Left ventricle myocardium inferior (tissue), 1 donor: ENCODE data around the gene ZNF607. TPM values are rescaled to one million over a fixed set of nuclear protein-coding genes. Genes with fewer than 3 reads are reported as not detected.

Experiments used
- DNase-seq: peaks from one replicate; pipeline ENCODE4 v3.0.0-alpha.2; 2020
- H3K27ac ChIP-seq: fragments of 200-600 bp; replicated peaks from 2 replicates; pipeline ENCODE4 v1.8.0; 2021
- H3K27me3 ChIP-seq: fragments of 200-600 bp; 2 replicates; pipeline ENCODE4 v1.8.0; 2021; ENCODE audit warnings: low read depth
- H3K36me3 ChIP-seq: fragments of 200-600 bp; 2 replicates; pipeline ENCODE4 v1.8.0; 2021
- H3K4me1 ChIP-seq: fragments of 200-600 bp; 2 replicates; pipeline ENCODE4 v1.8.0; 2021
- H3K4me3 ChIP-seq: fragments of 200-600 bp; 2 replicates; pipeline ENCODE4 v1.8.0; 2021; ENCODE audit warnings: mild to moderate bottlenecking, moderate library complexity
- H3K9me3 ChIP-seq: fragments of 200-600 bp; replicated peaks from 2 replicates; pipeline ENCODE4 v1.8.0; 2021
- intact Hi-C: fragments of 100-400 bp; cut with micrococcal nuclease; formaldehyde crosslinking; loops from one replicate; pipeline ENCODE4 v1.11.0; 2022
- total RNA-seq: library from RNA; stranded (reverse); fragmentation: NEBNext Ultra II Directional; extraction: Animal tissue kit (Norgen Biotek cat#: 25700); gene quantifications from one replicate; pipeline ENCODE4 v1.2.1, GENCODE V29; 2021
- TF ChIP-seq, protein P1 (sequence below): fragments of 200-600 bp; IDR thresholded peaks from 2 replicates; pipeline ENCODE4 v1.8.0; 2021; ENCODE audit warnings: antibody characterized with exemption, mild to moderate bottlenecking, borderline replicate concordance
- donor health status: DM: no; HTN: yes; CAD: no; lungs with severe emphysema.

ZNF607 gene
- total RNA-seq, 1 donor from 2014 or later = 6.6 TPM

GRCh38 chr19:37719927-37720265, 335 bp upstream of the ZNF607 start:
- TF ChIP-seq, protein P1, sequence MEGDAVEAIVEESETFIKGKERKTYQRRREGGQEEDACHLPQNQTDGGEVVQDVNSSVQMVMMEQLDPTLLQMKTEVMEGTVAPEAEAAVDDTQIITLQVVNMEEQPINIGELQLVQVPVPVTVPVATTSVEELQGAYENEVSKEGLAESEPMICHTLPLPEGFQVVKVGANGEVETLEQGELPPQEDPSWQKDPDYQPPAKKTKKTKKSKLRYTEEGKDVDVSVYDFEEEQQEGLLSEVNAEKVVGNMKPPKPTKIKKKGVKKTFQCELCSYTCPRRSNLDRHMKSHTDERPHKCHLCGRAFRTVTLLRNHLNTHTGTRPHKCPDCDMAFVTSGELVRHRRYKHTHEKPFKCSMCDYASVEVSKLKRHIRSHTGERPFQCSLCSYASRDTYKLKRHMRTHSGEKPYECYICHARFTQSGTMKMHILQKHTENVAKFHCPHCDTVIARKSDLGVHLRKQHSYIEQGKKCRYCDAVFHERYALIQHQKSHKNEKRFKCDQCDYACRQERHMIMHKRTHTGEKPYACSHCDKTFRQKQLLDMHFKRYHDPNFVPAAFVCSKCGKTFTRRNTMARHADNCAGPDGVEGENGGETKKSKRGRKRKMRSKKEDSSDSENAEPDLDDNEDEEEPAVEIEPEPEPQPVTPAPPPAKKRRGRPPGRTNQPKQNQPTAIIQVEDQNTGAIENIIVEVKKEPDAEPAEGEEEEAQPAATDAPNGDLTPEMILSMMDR = peak; percentile 20
- DNase-seq = no peak
- intact Hi-C loops = no loop called here

GRCh38 chr19:37718304-37718703, 1.3 kb downstream of the ZNF607 start:
- no peaks in the 10 kb centered on the region for H3K9me3 ChIP-seq
- intact Hi-C loops = no loop called here
- H3K4me3 ChIP-seq = peak overlapping the region; percentile 82
- H3K27me3 ChIP-seq = no peaks in the 10 kb centered on the region
- peaks cover 20% of the 10 kb centered on the region for H3K4me1 ChIP-seq
- H3K27ac ChIP-seq = peak overlapping the region; percentile 87
- peaks cover 14% of the 10 kb centered on the region for H3K36me3 ChIP-seq
- TF ChIP-seq, protein P1 = no peak
- no peak for DNase-seq

More at GRCh38 chr19:37719927-37720265, 335 bp upstream of the ZNF607 start:
- peak overlapping the region; percentile 82 for H3K4me3 ChIP-seq
- peaks cover 5% of the 10 kb centered on the region for H3K36me3 ChIP-seq
- no peaks in the 10 kb centered on the region for H3K27me3 ChIP-seq
- peak overlapping the region; percentile 87 for H3K27ac ChIP-seq
- H3K4me1 ChIP-seq = peaks cover 20% of the 10 kb centered on the region
- H3K9me3 ChIP-seq = no peaks in the 10 kb centered on the region

- intact Hi-C loops = no loop called here
- Histone ChIP-seq H3K36me3 (peaks cover 27% of the 10 kb centered on the region), H3K27ac (no peak overlapping the region), H3K27me3 (no peaks in the 10 kb centered on the region), H3K4me3 (no peak overlapping the region), H3K9me3 (no peaks in the 10 kb centered on the region), H3K4me1 (peaks cover 20% of the 10 kb centered on the region)
- TF ChIP-seq, protein P1 = no peak
- no peak for DNase-seq
Measured at GRCh38 chr19:37716140-37716539, 3.4 kb downstream of the ZNF607 start.

DNA sequence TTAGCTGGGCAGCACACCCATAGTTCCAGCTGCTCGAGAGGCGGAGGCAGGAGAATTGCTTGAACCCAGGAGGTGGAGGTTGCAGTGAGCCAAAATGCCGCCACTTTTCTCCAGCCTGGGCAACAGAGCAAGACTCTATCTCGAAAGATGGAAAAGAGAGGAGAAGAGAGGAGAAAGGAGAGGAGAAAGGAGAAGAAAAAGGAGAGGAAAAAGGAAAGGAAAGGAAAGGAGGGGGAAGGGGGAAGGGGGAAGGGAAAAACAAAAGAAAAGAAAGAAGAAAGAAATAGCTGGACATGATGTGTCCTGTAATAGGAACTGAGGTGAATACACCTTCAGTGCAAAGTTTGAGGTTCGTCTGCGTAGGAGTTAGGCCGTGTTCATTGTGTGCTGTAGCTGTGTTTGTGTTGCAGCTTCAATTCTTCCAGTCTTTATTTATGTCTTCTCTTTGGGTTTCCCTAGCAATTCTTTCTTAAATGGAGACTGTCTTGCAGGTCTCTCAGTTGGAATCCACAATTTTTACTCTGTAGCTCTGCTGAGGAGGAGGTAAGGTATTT, 13.4 kb downstream of the ZNF607 start:
- Histone ChIP-seq H3K36me3 (peaks cover 86% of the 10 kb centered on the region), H3K4me3 (no peak overlapping the region), H3K4me1 (no peaks in the 10 kb centered on the region), H3K27me3 (no peaks in the 10 kb centered on the region), H3K27ac (no peak overlapping the region), H3K9me3 (no peaks in the 10 kb centered on the region)
- intact Hi-C loops = no loop called here
- no peak for DNase-seq
- TF ChIP-seq, protein P1 = no peak

- H3K9me3 ChIP-seq = peaks cover 8% of the 10 kb centered on the region
- H3K36me3 ChIP-seq = peaks cover 66% of the 10 kb centered on the region
- no peak overlapping the region for H3K27ac ChIP-seq
- intact Hi-C loops = no loop called here
- H3K27me3 ChIP-seq = no peaks in the 10 kb centered on the region
- no peak overlapping the region for H3K4me3 ChIP-seq
- no peak for DNase-seq
- H3K4me1 ChIP-seq = no peaks in the 10 kb centered on the region
- TF ChIP-seq, protein P1 = no peak
Measured at GRCh38 chr19:37699057-37699456, 20.5 kb downstream of the ZNF607 start.

DNA sequence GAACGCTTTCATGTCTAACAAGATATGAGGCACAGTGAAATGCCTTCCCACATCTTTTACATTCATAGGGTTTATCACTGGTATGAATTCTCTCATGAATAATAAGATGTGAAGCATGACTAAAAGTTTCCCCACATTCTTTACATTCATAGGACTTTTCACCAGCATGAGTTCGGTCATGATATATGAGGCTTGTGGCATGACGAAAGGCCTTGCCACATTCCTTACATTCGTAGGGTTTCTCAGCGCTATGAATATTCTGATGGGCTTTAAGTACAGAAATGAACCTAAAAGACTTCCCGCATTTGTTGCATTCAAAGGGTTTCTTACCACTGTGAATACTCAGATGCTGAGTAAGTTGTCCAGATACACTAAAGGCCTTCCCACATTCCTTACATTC, 21.3 kb downstream of the ZNF607 start:
- peaks cover 58% of the 10 kb centered on the region for H3K36me3 ChIP-seq
- H3K27ac ChIP-seq = no peak overlapping the region
- TF ChIP-seq, protein P1 = no peak
- H3K9me3 ChIP-seq = peaks cover 8% of the 10 kb centered on the region
- no peaks in the 10 kb centered on the region for H3K27me3 ChIP-seq
- intact Hi-C loops = no loop called here
- DNase-seq = no peak
- H3K4me3 ChIP-seq = no peak overlapping the region
- H3K4me1 ChIP-seq = no peaks in the 10 kb centered on the region
